ENCODE measurements around the gene CACNG3.

Gene CACNG3

DNA sequence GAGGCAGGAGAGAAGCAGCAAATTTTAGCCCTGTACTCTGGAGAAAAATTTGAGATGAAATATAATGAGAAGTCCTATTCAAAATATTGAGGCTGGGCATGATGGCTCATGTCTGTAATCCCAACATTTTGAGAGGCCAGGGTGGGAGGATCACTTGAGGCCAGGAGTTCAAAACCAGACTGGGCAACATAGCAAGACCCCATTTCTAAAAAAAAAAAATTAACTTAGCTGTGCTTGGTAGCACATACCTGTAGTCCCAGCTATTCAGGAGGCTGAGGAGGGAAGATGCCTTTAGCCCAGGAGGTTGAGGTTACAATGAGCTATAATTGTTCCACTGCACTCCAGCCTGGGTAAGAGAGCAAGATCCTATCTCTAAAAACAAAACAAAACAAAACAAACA lies 103.4 kb downstream of the CACNG3 start:
- no peak for TF ChIP-seq CTCF (IDR thresholded peaks at IDR 0.05; ENCODE audit: low read depth, low read length)

GRCh38 chr16:24360936-24361335 lies 104.8 kb downstream of the CACNG3 start:
- TF ChIP-seq CTCF (IDR thresholded peaks at IDR 0.05; ENCODE audit: low read depth, low read length): no peak
- in situ Hi-C loops (cut with HindIII; ENCODE audit: low sequenced_read_pairs): no loop called here
- no peak for DNase-seq (ENCODE audit: low read depth, low spot score)
- H3K4me3 ChIP-seq (ENCODE audit: low read depth, low read length): no peak overlapping the region

More for the DNA sequence above, 103.4 kb downstream of the CACNG3 start:
- no peak overlapping the region for H3K4me3 ChIP-seq (ENCODE audit: low read depth, low read length)
- no peak for DNase-seq (ENCODE audit: low read depth, low spot score)
- in situ Hi-C loops (cut with HindIII; ENCODE audit: low sequenced_read_pairs): no loop called here

DNA sequence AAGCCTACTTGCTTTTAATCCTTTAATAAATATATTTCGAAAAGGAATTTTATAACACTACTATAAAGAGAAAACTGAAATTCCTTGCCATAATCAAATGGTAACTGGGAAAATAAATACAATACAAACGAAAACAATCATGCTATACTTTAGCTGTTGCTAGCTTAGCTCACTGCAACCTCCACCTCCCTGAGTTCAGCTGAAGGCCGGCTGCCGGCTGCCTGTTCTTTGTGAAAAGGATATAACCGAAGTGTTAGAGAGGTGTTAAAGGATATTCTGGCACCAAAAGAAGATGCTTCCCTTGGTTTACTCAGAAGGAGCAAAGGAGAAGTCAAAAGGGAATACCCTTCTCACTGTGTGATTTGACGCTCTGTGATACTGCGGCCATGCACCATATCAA lies 108.5 kb downstream of the CACNG3 start:
- in situ Hi-C loops (cut with HindIII; ENCODE audit: low sequenced_read_pairs): no loop called here
- no peak overlapping the region for H3K4me3 ChIP-seq (ENCODE audit: low read depth, low read length)
- no peak for TF ChIP-seq CTCF (IDR thresholded peaks at IDR 0.05; ENCODE audit: low read depth, low read length)
- DNase-seq (ENCODE audit: low read depth, low spot score): no peak

- in situ Hi-C loops (cut with HindIII; ENCODE audit: low sequenced_read_pairs): no loop called here
- DNase-seq (ENCODE audit: low read depth, low spot score): no peak
- no peak for TF ChIP-seq CTCF (IDR thresholded peaks at IDR 0.05; ENCODE audit: low read depth, low read length)
- H3K4me3 ChIP-seq (ENCODE audit: low read depth, low read length): no peak overlapping the region
Observed at GRCh38 chr16:24367186-24367710, 111.1 kb downstream of the CACNG3 start.

DNA sequence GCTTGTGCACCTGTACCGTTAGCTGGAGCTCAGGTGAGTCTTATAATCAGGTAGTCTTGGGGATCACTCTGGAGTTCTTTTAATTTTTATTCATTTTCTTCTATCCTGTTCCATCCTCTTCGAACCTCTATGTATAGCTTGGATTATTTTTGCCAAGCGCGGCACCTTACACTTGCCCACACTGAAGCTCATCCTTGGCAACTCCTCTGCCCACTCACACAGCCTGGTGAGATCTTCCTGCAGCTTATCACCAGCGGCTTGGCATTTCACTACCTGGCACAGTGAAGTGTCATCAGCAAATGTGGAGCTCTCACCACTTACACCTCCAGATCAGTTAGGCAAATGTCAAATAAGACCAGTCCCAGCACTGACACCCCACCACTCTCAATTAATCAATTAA lies 116.7 kb downstream of the CACNG3 start:
- in situ Hi-C loops (cut with HindIII; ENCODE audit: low sequenced_read_pairs): no loop called here
- TF ChIP-seq CTCF (IDR thresholded peaks at IDR 0.05; ENCODE audit: low read depth, low read length): no peak
- DNase-seq (ENCODE audit: low read depth, low spot score): no peak
- no peak overlapping the region for H3K4me3 ChIP-seq (ENCODE audit: low read depth, low read length)

- in situ Hi-C loops (cut with HindIII; ENCODE audit: low sequenced_read_pairs): no loop called here
- H3K4me3 ChIP-seq (ENCODE audit: low read depth, low read length): no peak overlapping the region
- no peak for TF ChIP-seq CTCF (IDR thresholded peaks at IDR 0.05; ENCODE audit: low read depth, low read length)
- DNase-seq (ENCODE audit: low read depth, low spot score): no peak
Observed at GRCh38 chr16:24378999-24379398, 122.9 kb downstream of the CACNG3 start.
